ENCODE results near the gene SLC51B.
"Not testable (repeated sequence)": the region's sequence is repeated elsewhere in the genome, so short reads cannot be mapped to it uniquely, and the experiment has no call there.

Gene SLC51B

DNA sequence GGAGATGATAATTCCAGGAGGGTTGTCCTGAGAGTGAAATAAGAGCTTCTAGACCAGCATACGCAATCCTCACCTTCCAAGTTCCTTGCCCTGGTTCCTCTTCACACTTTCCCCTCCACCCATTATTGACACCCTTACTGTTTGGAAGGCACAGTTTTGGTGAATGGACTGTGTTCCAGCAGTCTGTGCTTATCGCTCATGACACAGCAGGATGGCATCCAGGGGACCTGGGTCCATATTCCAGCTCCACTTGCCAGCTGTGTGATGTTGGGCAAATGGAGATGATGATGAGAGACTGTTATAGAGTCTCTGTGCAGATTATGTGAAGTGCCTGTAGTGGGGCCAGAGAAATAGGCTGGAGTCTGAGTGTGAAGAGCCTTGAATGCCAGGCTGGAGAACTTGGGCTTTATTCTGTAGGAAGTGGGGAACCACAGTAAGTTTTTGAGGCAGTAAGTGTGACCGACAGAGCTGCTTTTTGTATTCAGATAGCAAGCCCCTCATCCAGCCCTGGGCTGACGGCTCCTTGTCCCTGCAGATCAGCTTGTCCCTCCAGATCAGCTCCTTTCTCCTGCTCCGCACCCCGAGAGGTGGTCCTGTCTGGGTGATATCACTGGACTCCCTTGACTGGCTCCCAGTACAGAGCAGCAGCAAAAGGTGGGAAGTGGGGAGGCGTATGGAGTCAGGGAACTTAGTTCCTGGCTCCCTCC lies 39.5 kb downstream of the SLC51B start:
- DNase-seq (ENCODE audit: low spot score): no peak

DNA sequence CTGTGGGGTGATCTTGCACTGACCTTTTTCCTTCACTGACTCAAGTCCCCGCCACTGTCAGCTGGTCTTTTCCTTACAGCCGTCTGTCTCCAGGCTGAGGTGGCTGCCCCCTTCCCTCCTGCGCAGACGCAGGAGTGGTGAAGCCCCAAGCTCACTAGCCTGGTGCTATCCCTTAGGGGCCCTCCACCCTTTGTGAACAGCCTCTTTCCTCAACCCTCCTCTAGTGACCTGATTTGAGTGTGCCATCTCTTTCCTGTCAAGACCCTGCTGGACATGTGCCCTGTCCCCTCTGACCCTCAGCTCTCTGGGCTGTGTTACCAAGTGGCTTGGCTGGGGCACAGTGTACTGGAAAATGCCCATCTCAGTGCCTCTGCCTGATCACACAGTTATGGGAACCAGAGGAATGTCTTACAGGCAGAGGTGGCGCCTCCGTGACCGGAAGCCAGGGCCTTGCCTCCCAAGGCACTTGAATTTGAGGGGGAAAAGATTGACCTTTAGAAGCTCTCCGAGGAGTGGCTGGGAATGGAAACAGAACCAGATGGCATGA lies 40.1 kb downstream of the SLC51B start:
- no peak for DNase-seq (ENCODE audit: low spot score)

DNA sequence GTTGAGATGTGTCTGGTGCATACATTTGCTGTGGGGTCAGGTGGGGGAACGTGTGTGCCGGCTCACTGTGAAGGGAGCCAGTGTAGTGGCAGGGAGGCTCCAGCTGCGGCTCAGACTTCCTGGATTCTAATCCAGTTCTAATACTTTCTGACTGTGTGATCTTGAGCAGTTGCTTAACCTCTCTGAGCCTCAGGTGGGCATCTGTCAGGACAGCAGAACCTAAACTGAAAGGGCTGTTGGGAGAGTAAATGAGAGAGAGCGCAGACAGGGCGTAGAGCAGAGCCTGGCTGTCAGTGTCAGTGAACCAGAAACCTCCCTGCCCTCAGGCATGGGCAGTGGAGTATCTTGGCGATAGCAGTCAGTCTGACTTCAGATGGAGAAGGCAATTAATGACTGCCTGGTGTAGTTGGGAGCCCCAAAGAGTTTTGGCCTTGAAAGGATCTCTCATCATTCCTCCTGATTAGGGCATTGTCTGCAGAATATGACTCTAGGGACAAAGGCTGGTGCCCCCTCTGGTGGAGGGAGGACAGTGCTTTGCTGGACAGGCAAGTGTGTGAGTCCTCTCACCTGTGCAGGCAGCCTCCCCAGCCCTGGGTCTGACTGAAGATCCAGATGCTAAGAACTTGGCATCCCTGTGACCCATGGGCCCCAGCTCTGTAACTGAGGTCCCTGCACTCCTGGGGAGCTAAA lies 40.9 kb downstream of the SLC51B start:
- DNase-seq (ENCODE audit: low spot score): no peak

DNA sequence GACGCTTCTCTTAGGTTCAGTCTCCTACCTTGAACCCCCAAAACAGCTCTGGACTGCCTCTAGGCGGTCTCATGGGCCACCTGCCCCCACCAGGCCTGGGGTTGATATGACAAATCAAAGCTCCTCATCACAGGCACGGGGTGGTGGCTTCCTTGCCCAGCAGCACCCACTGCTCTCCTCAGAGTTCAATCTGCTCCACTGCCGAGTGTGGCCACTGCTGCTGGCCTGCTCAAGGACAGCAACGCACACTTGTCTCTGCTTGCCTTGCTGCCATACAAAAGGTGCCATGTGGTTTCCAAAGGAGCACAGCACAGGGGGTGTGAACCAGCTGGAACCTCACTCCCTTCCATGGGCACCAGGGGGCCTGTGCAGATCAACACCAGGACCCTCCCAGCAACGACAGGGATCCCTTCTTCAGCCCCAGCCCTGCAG lies 41.5 kb downstream of the SLC51B start:
- no peak for DNase-seq (ENCODE audit: low spot score)

DNA sequence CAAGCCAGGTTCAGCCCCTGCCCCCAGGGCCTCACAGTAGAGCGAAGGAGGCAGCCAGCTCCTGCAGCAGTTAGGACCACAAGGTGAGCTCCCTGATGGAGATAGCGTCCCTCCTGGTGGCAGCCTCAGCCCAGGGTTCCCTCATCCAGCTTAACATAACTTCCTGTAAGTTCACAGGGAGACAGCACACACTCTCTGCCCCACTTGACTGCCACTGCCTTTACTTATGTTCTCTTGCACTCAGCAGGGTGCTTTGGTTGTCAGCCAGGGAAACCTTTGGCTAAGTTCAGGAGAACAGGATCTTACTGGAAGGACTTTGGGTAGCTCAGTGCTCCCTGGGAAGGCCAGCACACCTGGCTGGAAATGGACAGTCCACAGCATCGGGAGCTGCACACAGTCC lies 42.2 kb downstream of the SLC51B start:
- DNase-seq (ENCODE audit: low spot score): no peak

DNA sequence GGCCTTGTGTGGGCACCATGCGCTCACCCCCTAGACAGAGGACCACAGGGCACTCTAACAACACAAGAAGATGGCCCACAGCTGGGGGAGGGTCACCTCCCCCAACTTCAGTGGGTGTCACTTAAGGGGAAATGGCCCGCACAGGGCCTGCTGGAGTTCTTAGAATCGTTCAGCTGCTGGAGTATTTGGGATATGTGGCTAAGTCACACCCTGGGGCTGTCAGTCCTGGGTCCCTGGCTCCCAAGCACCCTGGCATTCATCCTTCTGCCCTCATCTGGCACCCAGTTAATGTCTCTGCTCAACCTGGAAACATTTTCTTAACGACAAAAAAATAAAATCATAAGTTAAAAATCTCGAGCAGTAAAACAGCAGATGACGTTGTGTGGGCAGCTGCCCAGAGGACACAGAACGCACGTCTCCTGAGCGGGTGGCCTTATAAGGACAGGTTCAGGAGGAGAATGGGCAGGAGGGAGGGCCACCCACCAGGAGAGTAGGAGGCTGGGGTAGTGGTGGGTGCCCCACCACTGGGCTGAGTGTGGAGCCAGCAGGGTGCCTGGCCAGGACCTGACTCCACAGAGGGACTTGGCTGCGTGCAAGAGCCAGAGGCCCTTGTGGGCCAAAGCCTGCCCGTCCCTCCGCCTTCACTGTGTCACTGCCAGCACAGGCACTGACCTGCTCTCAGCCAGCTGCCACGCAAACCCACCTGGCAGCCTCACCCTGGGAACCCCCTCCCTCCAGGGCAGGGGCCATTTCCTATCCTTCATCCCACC lies 42.9 kb downstream of the SLC51B start:
- no peak for DNase-seq (ENCODE audit: low spot score)

DNA sequence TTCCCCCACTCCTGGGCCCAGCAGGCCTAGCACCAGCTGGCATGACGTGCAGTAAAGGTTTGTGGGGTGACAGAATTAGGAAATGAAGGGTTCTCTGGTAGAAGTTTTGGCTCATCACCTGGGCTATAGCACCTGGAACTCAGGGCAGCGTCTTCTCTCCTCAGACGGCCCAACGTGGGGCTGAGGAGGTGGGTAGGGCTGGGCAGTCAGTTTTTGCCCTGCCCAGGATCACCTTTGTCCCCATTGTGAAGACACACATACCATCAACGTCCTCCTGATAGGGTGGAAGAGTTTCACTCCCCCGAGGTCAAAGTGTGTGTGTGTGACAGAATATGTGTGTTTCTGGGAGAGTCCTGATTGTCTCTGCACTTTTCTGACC lies 43.4 kb downstream of the SLC51B start:
- DNase-seq (ENCODE audit: low spot score): no peak

DNA sequence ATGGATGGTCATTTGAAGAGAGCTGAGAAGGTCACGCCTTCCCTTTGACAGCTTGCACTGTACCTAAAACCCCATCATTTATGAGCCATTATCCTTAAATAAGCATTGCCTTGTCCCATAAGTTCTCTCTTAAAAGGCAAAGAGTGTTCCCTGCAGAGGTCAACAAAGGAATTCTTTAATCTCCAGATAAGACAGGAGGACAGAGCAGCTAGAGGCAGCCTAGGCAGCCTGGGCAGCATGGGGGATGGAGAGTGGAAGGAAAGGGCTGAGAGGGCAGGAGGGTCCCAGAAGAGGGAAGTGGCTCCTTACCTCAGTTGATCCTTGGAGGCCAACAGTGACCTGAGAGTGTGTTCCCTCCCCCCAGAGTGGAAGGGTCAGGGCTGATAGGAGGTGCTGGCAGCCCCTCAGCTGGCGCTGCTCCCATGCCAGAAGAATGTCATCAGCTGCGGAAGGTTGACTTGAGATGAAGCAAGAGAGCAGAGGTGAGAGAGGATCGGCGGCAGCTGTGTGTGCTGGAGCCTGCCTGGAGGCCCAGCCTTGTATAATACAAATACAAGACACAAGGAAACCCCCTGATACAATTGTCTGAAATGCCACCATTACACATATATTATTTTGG lies 44.1 kb downstream of the SLC51B start:
- DNase-seq (ENCODE audit: low spot score): no peak

DNA sequence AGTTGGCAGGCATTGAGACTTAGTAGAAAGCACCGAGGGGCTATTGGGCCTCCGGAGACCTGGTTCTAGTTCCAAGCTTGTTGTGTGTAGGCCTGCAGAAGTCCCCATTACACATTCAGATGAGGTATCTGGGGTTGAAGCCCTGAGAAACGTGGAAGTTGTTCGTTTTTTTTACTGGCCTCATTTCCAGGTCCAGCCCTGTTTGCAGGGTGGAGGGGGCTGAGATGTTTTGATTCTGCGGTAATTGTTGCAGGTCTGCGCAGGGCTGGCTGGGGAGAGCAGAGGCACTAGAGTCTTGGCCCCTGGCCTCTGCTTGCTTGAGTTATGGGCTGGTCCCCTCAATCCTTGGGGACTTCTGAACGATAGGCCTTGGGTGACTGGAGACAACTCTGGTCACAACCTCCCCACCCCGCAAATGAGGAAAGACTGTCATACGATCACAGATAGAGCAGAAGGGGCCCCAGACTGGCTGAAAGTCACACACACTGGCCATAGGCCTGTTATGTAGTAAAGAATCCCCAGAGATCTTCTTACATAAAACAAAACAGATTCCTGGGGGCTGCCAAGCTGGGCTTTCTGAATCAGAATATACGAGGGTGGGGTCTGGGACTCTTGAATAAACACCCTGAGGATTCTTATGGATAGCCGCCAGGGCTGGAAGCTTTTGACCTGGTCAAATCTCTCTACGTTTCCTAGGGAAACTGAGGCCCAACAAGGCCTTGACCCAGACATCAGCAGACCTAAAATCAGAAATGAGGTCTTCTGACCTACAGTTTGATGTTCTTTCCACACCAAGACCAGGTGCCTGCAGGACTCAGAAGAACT lies 47.0 kb downstream of the SLC51B start:
- DNase-seq (ENCODE audit: low spot score): no peak

DNA sequence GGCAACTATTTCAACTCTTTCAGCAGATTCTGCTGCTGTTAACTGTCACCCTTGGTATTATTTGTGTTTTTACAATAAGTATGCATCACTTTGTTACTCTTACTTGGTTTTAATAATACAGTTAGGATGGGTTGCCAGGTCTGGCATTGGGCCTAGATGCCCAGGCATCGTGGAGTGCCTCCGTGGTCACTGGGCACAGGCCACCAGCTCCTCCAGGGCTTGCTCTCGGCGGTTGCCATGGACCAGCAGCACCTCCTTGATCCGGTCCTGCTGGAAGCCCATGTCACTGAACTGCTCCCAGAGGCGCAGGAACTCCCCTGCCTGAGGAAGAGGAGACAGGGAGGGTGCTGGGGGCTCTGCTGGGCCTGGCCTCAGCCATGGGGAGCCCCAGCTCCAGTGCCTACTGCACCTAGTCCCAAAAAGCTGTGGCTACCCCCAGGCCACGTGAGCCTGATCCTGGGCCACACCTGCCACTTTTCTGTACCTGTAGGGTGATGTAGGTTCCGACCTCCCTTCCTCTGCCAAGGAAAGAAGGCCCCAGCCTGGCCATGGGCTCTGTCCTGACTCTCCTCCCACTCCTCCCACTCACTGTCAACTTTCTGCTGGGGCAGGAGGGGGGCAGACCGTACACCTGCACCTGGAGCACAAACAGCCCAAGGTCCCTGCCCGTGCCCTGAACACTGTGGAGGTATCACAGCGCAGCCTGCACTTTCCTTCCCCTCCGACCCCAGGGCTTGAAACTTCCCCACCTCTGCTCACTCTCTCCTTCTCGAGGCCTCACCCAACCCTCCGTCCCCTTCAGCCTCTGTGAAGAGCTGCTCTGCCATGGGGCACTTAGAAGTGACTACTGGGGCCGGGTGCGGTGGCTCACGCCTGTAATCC lies 48.0 kb downstream of the SLC51B start:
- DNase-seq (ENCODE audit: low spot score): no peak

DNA sequence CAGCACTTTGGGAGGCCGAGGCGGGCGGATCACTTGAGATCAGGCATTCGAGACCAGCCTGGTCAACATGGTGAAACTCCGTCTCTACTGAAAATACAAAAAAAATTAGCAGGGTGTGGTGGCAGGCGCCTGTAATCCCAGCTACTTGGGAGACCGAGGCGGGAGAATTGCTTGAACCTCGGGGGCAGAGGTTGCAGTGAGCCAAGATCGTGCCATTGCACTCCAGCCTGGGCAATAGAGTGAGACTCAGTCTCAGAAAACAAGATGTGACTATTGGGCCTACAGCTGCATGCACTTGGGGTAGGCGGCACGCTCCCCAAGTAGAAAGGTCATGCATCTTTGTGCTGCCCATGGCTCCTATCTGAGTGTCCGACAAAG lies 48.6 kb downstream of the SLC51B start:
- not testable (repeated sequence) for DNase-seq (ENCODE audit: low spot score)

DNA sequence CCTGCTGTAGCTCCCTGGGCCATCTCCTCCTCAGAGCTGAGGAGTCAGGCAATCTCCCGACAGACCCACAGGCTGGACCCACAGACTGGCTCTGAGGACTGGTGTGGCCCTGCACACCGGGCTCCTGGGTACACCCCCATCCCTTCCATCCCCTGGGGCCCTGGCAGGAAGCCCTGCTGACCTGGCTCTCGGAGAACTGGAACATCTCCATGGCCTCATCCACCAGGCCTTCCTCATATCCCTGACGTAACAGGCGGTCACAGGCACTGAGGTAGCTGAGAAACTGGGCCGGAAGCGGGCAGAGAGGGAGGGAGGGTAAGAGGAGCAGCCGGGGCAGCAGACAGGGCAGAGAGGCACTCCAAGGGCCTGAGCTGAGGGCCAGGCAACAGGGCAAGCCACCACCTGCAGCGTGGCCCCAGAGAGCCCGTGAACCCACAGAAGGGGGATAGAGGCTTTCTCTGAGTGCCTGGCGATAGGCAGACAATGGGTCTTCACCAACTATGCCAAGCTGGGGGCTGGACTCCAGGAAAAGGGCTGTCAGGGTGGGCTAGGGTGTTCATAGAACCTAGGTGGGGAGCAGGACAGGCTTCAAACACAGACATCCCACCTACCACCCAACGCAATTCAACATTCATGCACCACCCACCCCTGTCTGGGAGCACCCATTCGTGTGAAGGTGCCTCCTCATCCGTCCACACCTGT lies 49.3 kb downstream of the SLC51B start:
- DNase-seq (ENCODE audit: low spot score): no peak

DNA sequence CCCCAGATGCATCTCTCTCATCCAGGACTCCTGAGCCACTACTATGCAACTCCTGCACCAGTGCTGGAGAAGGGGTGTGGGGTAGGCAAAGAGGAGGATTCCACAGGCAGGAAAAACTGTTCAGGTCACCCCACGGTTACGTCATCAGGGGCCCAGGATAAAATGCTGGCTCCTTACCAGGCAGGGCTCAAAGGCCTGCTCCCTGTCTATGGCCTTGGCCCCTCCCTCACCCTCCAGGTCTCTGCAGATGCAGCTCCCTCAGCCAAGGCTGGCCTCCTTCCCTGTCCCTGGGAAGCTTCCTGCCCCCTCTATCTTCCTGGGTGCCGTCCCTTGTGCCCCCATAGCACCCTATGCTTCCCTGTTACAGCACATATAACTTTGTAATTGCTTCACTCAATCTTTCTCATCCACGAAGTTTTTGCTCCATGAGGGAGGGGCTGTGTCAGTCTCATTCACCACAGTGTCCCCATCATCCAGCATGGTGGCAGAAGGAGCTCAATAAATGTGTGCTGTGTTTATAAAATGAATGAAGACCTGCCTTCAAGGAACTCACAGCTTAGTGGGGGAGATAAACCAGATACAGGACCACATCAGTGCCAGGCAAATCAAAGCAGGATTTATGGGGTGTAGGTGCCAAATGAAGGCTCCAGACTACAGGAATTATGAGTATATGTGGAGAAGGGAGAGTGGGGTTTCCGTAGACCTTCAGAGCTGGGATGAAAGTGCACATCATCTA lies 50.0 kb downstream of the SLC51B start:
- DNase-seq (ENCODE audit: low spot score): no peak

DNA sequence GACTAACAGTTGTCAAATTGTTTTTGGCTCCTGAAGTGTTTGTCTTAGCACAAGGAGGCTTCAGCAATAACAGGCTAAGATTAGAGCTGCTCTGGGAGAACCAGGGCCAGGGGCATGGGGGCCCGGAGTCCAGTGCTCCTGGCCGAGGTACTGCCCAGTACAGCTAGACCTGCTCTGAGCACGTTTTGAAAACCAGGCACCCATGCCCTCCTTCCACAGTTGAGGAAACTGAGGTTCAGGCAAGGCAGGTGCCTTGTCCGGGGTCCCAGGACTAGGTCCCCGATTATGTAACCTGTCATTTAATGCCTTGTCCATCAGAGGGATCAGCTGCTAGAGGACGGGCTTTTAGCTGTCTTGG lies 50.5 kb downstream of the SLC51B start:
- DNase-seq (ENCODE audit: low spot score): no peak

DNA sequence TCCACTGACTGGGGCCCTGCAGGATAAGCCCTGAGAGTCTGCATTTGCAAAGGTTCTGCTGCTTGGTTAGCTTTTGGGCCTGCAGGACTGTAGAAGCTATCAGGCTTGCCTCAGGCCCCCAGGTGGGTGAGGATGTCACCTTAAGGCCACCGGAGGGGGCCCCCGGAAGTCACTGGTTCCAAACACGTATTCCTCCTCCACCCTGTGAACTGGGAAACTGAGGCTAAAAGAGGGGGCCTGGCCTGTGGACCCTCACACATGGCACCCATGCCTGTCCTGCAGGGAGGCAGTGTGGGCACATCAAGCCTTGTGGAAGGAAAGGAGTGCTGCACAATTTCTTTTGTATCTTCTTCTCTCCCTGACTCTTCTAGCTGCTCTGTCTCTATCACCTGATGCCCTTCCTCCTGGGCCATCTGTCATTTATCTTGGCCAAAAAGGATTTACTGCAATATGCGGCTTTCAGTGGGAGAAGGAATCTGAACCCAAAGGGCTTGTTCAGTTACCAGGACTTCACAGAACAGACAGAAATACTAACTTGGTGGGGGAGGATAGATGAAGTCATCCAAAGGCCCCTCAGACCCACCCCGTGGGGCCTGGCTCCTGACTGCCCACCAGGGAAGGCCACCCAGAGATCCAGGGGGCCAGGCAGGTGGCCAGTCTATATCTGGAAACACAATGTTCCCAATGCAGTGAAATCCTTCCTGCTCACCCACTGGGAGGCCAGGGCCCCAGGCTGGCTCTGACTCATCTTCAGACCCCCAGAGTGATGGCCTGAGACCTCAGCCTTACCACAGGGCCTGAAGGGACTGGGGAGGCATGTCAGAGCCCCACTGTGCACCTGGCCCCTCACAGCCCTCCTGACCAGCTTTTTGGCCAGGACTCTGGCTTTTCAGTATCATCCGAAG lies 51.5 kb downstream of the SLC51B start:
- no peak for DNase-seq (ENCODE audit: low spot score)

DNA sequence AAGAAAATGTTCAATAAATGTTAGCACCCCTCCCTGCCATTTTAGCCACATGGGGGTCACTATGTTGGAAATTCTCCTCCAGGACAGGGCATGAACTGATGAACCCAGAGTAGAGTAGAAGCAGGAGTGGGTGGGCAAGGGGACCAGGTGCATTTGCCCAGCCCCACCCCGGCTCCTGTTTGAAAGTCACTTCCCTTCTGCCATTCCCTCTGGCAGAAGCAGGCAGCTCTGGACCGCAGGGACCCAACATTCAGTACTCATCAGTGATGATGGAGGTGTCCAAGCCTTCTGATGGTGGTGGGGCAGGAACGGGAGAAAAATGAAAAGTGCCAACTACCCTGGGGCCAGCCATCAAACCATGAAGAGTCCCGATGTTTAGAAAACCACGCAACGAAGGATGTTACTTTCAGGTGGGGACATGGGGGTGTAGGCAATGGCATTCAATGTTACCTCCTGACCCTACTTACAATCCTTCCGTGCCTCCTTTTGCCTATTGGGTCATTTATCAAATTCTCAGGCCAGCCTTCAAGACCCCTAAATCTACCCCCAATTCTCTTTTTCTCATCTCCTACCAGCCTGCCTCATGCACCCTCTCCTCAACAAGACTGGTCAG lies 52.6 kb downstream of the SLC51B start:
- no peak for DNase-seq (ENCODE audit: low spot score)

DNA sequence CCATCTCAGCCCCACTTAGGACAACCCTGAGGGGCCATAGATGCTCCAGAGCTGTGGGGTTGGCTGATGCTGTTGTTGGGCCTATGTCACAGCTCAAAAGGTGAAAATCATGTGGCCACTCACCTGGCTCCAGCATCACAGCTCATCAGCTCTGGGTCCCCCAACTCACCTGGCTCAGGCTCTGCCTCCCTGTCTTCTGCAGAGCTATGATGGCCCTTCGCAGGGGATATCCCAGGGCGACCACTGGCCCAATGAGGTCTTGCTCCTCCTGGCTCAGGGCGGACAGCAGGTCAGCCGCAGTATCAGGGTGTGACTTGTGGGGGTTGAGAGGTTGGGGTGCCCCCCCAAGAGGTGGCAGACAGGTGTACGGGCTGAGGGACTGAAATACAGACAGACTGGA lies 54.1 kb downstream of the SLC51B start:
- no peak for DNase-seq (ENCODE audit: low spot score)

DNA sequence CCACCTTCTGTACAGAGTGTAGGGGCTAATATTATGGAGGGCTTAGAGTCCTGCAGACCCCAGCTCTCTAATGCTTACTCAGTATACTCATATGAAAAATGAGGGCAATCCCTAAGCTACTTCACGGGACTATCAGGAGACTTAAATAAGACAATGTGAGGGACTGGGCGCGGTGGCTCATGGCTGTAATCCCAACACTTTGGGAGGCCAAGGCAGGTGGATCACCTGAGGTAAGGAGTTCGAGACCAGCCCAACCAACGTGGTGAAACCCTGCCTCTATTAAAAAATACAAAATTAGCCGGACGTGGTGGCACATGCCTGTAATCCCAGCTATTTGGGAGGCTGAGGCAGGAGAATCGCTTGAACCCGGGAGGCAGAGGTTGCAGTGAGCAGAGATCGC lies 54.6 kb downstream of the SLC51B start:
- not testable (repeated sequence) for DNase-seq (ENCODE audit: low spot score)
